Breast epithelium (tissue), 4 donors: ENCODE data around the gene ZNF891. TPM values are rescaled to one million over a fixed set of nuclear protein-coding genes. Genes with fewer than 3 reads are reported as not detected.

Source experiments
- DNase-seq, 2 donors: peaks; one replicate each; pipeline ENCODE4 v3.0.0-alpha.2; 2019; ENCODE audit warnings: low spot score in 2 of 2
- H3K27ac ChIP-seq, 2 donors: fragments of 200-600 bp; sonication (generic) in 1 of 2; one replicate each; pipeline ENCODE4 v1.5.1; 2016 to 2019; ENCODE audit warnings: mild to moderate bottlenecking in 1 of 2
- H3K27me3 ChIP-seq, 2 donors: fragments of 200-600 bp; sonication (generic) in 1 of 2; one replicate each; pipeline versions ENCODE4 v1.5.1 to v1.6.0; 2017 to 2019; ENCODE audit warnings: control low read depth in 1 of 2, mild to moderate bottlenecking in 1 of 2
- H3K36me3 ChIP-seq: fragments of 200-600 bp; one replicate; pipeline ENCODE4 v1.5.1; 2019
- H3K4me1 ChIP-seq, 2 donors: fragments of 200-600 bp; sonication (generic); one replicate each; pipeline ENCODE4 v1.5.1; 2016 to 2019; ENCODE audit warnings: control low read depth in 1 of 2
- H3K4me3 ChIP-seq, 3 donors: fragments of 200-600 bp; sonication (generic); 1 replicate in 2 of 3; 2 replicates in 1 of 3; pipeline ENCODE4 v1.5.1; 2016 to 2019; ENCODE audit warnings: mild to moderate bottlenecking in 3 of 3, moderate library complexity in 2 of 3
- H3K9me3 ChIP-seq, 2 donors: fragments of 200-600 bp; sonication (generic) in 1 of 2; one replicate each; pipeline ENCODE4 v1.5.1; 2016 to 2019; ENCODE audit warnings: control low read depth in 1 of 2
- POLR2A ChIP-seq: fragments of 450-650 bp; IDR thresholded peaks from one replicate; pipeline ENCODE4 v1.6.1; 2016; ENCODE audit warnings: antibody characterized with exemption, mild to moderate bottlenecking, moderate library complexity
- POLR2AphosphoS5 ChIP-seq, 3 donors: sonication (generic); formaldehyde crosslinking; IDR thresholded peaks; one replicate each; pipeline ENCODE4 v1.6.1; 2017; ENCODE audit warnings: antibody characterized with exemption in 3 of 3
- intact Hi-C: fragments of 100-400 bp; cut with DNase I; formaldehyde crosslinking; loops from one replicate; pipeline ENCODE4 v1.15.1; 2023; ENCODE audit warnings: low total_unique reads
- total RNA-seq, 3 donors: library from RNA; depleted of rRNA; stranded (reverse); fragments of >200 nt; gene quantifications; one replicate each; pipeline ENCODE4 v1.1.0, GENCODE V29; 2016
- TF ChIP-seq, protein P1 (sequence below), 3 donors: fragments of 450-650 bp; IDR thresholded peaks; one replicate each; pipeline ENCODE4 v1.5.1; 2016 to 2017; ENCODE audit warnings: antibody characterized with exemption in 3 of 3, mild to moderate bottlenecking in 3 of 3, moderate library complexity in 3 of 3

The ZNF891 gene
- total RNA-seq, 3 donors from 2014 or later = 2.7 to 5.7 (median 4.6) TPM

DNA sequence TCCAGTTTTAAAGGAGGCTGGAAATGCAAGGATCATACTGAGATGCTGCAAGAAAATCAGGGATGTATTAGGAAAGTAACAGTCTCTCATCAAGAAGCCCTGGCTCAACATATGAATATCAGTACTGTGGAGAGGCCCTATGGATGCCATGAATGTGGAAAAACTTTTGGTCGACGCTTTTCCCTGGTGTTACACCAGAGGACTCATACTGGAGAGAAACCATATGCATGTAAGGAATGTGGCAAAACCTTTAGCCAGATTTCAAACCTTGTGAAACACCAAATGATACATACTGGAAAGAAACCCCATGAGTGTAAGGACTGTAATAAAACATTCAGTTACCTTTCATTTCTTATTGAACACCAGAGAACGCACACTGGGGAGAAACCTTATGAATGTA lies 24.5 kb downstream of the ZNF891 start:
- Histone ChIP-seq H3K4me3 (no peak overlapping the region), H3K4me1 (no peaks in the 10 kb centered on the region), H3K9me3 (peaks cover 98 to 100% of the 10 kb centered on the region in 2 donors), H3K27ac (no peak overlapping the region), H3K27me3 (no peaks in the 10 kb centered on the region), H3K36me3 (peaks cover 30% of the 10 kb centered on the region)
- intact Hi-C loops = no loop called here
- TF ChIP-seq POLR2AphosphoS5 (IDR thresholded peaks at IDR 0.05) = no peak
- no peak for TF ChIP-seq POLR2A
- TF ChIP-seq, protein P1, sequence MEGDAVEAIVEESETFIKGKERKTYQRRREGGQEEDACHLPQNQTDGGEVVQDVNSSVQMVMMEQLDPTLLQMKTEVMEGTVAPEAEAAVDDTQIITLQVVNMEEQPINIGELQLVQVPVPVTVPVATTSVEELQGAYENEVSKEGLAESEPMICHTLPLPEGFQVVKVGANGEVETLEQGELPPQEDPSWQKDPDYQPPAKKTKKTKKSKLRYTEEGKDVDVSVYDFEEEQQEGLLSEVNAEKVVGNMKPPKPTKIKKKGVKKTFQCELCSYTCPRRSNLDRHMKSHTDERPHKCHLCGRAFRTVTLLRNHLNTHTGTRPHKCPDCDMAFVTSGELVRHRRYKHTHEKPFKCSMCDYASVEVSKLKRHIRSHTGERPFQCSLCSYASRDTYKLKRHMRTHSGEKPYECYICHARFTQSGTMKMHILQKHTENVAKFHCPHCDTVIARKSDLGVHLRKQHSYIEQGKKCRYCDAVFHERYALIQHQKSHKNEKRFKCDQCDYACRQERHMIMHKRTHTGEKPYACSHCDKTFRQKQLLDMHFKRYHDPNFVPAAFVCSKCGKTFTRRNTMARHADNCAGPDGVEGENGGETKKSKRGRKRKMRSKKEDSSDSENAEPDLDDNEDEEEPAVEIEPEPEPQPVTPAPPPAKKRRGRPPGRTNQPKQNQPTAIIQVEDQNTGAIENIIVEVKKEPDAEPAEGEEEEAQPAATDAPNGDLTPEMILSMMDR (IDR thresholded peaks at IDR 0.05) = no peak
- DNase-seq = no peak

DNA sequence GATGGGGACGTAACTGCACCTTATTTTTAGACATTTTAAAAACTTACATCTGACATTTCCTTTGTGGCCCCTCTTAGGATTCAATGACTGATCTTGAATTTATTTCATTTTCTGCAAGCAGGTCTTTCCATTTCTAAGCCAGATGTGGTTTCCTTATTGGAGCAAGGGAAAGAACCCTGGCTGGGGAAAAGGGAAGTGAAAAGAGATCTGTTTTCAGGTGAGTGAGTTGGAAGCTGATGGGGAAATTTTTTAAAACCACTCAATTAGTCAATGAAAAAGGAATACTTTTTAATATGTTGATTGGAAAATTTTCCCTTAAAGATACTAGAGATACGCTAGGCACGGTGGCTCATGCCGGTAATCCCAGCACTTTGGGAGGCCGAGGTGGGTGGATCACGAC lies 46.7 kb downstream of the ZNF891 start:
- intact Hi-C loops = no loop called here
- Histone ChIP-seq H3K27me3 (no peaks in the 10 kb centered on the region), H3K4me3 (no peak overlapping the region), H3K9me3 (peaks cover 72 to 83% of the 10 kb centered on the region in 2 donors), H3K36me3 (peaks cover 41% of the 10 kb centered on the region), H3K27ac (no peak overlapping the region), H3K4me1 (no peaks in the 10 kb centered on the region)
- TF ChIP-seq, protein P1 (IDR thresholded peaks at IDR 0.05) = no peak
- TF ChIP-seq POLR2AphosphoS5 (IDR thresholded peaks at IDR 0.05) = no peak
- TF ChIP-seq POLR2A = no peak
- DNase-seq = no peak

DNA sequence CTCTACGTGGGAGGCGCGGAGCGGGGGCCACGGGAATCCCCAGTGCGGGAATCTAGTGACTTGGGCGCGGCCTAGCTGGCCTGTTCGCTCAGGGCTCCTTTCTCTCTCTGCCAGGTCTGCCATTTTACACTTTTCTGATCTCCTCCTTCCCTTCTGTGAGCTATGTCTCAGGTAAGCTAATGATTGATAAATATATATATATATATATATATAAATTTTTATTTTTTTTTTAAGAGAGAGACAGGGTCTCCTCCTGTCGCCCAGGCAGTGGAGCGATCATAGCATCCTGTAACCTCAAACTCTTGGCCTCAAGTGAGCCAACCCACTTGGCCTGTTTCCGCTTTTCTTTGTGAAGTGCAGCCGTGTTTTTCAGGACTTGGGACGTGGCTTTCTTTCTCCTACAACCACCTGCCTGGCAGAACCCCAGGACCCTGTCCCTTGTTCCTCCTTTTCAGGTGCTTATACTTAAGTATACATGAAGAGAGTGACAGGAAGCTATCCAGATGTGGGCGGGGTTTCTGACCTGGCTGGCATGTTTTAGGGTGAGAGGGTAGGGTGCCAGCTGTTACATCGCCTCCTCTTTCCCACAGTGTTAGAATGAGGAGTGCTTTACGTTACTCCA lies 48.8 kb downstream of the ZNF891 start:
- H3K4me1 ChIP-seq = no peaks in the 10 kb centered on the region
- peaks cover 20% of the 10 kb centered on the region for H3K36me3 ChIP-seq
- peak overlapping the region; percentile 99 to 100 for H3K27ac ChIP-seq
- intact Hi-C loops = no loop called here
- TF ChIP-seq, protein P1 (IDR thresholded peaks at IDR 0.05) = no peak
- no peak for TF ChIP-seq POLR2AphosphoS5 (IDR thresholded peaks at IDR 0.05)
- TF ChIP-seq POLR2A = no peak
- peaks cover 68 to 83% of the 10 kb centered on the region in 2 donors for H3K9me3 ChIP-seq
- no peaks in the 10 kb centered on the region for H3K27me3 ChIP-seq
- DNase-seq = peak in 1 of 2 donors; percentile 21
- peak overlapping the region; percentile 78 to 92 (median 79) for H3K4me3 ChIP-seq

DNA sequence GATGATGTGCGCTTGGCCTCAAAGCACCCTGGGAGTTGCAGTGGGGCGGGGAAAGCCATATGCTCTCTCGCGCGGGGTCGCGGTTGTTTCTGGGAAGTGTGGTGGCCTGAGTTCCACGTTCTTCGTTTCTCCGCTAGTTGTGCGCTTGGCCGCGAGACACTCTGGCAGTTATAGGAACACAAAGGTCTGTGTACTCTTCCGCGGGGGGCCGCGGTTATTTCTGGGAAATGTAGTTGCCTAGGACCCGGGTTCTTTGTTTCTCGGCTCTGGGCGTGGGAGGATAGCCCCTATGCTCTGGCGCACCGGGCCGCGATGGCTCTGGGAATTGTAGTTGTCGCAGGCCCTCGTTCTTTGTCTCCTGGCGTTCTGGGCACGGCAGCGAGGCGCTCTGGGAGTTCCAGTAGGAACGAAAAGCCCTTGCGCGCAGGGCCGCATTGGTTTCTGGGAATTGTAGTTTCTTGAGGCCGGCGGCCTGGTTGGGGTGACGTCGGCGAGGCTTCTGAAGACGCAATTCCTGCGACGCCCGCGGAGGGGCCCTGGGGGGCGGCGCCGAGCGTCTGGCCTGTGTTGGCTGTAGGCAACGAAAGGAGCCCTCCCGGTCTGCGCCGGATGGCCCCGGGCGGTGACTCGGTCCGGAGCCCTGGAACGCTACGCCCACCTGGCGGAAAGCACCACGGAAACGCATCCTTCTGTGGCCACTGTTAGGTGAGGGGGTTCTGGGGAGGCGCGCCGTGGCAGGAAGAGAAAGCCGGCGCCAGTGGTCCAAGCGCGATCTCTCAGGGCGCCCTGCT lies 49.5 kb downstream of the ZNF891 start, which contains the start of gene ZNF140:
TSS of gene ZNF140 (plus strand) at position 556 of the 791 bp plus-strand sequence. CDS start 398 bp downstream, outside the sequence.
- Histone ChIP-seq H3K27ac (peak within 1 kb of the TSS; percentile 99 to 100), H3K4me3 (peak within 1 kb of the TSS; percentile 78 to 92 (median 79)), H3K9me3 (peaks cover 67 to 83% of the 10 kb centered on the region in 2 donors), H3K27me3 (no peaks in the 10 kb centered on the region), H3K36me3 (peaks cover 13% of the 10 kb centered on the region), H3K4me1 (no peaks in the 10 kb centered on the region)
- intact Hi-C loops = no loop called here
- TF ChIP-seq, protein P1 (IDR thresholded peaks at IDR 0.05) = peak in 2 of 3 donors; percentile 51 to 65
- peak; percentile 79 to 83 (median 82) for TF ChIP-seq POLR2AphosphoS5 (IDR thresholded peaks at IDR 0.05)
- TF ChIP-seq POLR2A = peak; percentile 19
- DNase-seq = peak; percentile 94 to 95

DNA sequence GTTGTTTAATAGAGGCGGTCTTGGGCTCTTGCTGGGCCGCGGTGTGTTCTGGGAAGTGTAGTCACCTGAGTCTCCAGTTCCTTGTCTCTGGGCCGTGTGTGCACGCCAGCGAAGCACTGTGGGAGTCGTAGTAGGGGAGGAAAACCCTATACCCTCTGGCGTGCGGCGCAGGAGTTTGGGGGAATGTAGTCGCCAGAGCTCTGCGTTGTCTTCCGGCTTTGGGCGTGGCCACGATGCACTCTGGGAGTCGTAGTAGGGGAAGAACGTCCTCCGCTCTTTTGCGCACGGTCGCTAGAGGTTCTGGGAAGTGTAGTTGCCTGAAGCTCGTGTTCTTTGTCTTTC lies 50.1 kb downstream of the ZNF891 start:
- Histone ChIP-seq H3K9me3 (peaks cover 67 to 83% of the 10 kb centered on the region in 2 donors), H3K27ac (peak overlapping the region; percentile 99 to 100), H3K4me1 (no peaks in the 10 kb centered on the region), H3K36me3 (peaks cover 7% of the 10 kb centered on the region), H3K4me3 (peak overlapping the region; percentile 78 to 92 (median 79)), H3K27me3 (no peaks in the 10 kb centered on the region)
- peak; percentile 97 to 99 for DNase-seq
- intact Hi-C loops = no loop called here
- TF ChIP-seq POLR2A = no peak
- TF ChIP-seq POLR2AphosphoS5 (IDR thresholded peaks at IDR 0.05) = peak in 1 of 3 donors; percentile 79
